GM23338 (cell line): Measurements from ENCODE around the gene PCDHB12. TPM values are rescaled to one million over a fixed set of nuclear protein-coding genes. Genes with fewer than 3 reads are reported as not detected.

Source experiments
- ATAC-seq: fragments of 200-7000 bp; cut with Tn5 transposase; 3 replicates; pipeline ENCODE4 v1.9.1; 2020
- DNase-seq: peaks from one replicate; pipeline ENCODE4 v3.0.0-alpha.2; 2015; ENCODE audit warnings: low spot score
- H2AFZ ChIP-seq: fragments of 200-600 bp; sonication (generic); 2 replicates; pipeline ENCODE4 v1.8.0; 2016; ENCODE audit warnings: antibody characterized with exemption, mild to moderate bottlenecking, moderate library complexity
- H3F3A ChIP-seq: fragments of 200-600 bp; sonication (generic); replicated peaks from 2 replicates; pipeline ENCODE4 v1.8.0; 2017; ENCODE audit warnings: antibody characterized with exemption, mixed run types, low read depth
- H3K27ac ChIP-seq: fragments of 200-600 bp; sonication (generic); 2 replicates; pipeline ENCODE4 v1.6.1; 2016; ENCODE audit warnings: low read depth
- H3K27me3 ChIP-seq: fragments of 200-600 bp; sonication (generic); 2 replicates; pipeline ENCODE4 v1.8.0; 2016; ENCODE audit warnings: mild to moderate bottlenecking, mixed run types, moderate library complexity; ENCODE audit not compliant: insufficient read depth
- H3K36me3 ChIP-seq: fragments of 200-600 bp; sonication (generic); 2 replicates; pipeline ENCODE4 v1.8.0; 2016; ENCODE audit warnings: mild to moderate bottlenecking; ENCODE audit not compliant: insufficient read depth
- H3K4me1 ChIP-seq: fragments of 200-600 bp; sonication (generic); 2 replicates; pipeline ENCODE4 v1.8.0; 2016; ENCODE audit warnings: mild to moderate bottlenecking, moderate library complexity; ENCODE audit not compliant: insufficient read depth
- H3K4me2 ChIP-seq: fragments of 200-600 bp; sonication (generic); 2 replicates; pipeline ENCODE4 v1.7.1; 2017; ENCODE audit warnings: mixed run types
- H3K4me3 ChIP-seq: fragments of 200-600 bp; sonication (generic); 2 replicates; pipeline ENCODE4 v1.6.1; 2016; ENCODE audit warnings: mixed run types
- H3K79me2 ChIP-seq: fragments of 200-600 bp; sonication (generic); replicated peaks from 2 replicates; pipeline ENCODE4 v1.8.0; 2017; ENCODE audit warnings: mild to moderate bottlenecking; ENCODE audit not compliant: insufficient read depth
- H3K9me2 ChIP-seq: fragments of 200-600 bp; sonication (generic); 2 replicates; pipeline ENCODE4 v1.8.0; 2017; ENCODE audit not compliant: insufficient read depth
- H4K20me1 ChIP-seq: fragments of 200-600 bp; sonication (generic); replicated peaks from 2 replicates; pipeline ENCODE4 v1.8.0; 2017; ENCODE audit warnings: mild to moderate bottlenecking; ENCODE audit not compliant: insufficient read depth
- H3K27ac Mint-ChIP-seq: 2 replicates; pipeline ENCODE4 v1.8.0; 2020; ENCODE audit warnings: inconsistent platforms, mild to moderate bottlenecking, moderate library complexity, mixed read lengths
- H3K27me3 Mint-ChIP-seq: 3 replicates; pipeline ENCODE4 v1.8.0; 2022; ENCODE audit warnings: low read depth, mild to moderate bottlenecking, moderate library complexity, mixed read lengths, inconsistent platforms; ENCODE audit not compliant: insufficient read depth, poor library complexity
- H3K36me3 Mint-ChIP-seq: 3 replicates; pipeline ENCODE4 v1.8.0; 2021; ENCODE audit warnings: low read depth, mild to moderate bottlenecking, inconsistent platforms, moderate library complexity, mixed read lengths
- H3K4me1 Mint-ChIP-seq: 3 replicates; pipeline ENCODE4 v1.8.0; 2020; ENCODE audit warnings: mild to moderate bottlenecking, inconsistent platforms, mixed read lengths
- H3K4me3 Mint-ChIP-seq: 3 replicates; pipeline ENCODE4 v1.8.0; 2021; ENCODE audit warnings: moderate library complexity, mild to moderate bottlenecking, inconsistent platforms, mixed read lengths
- H3K9me3 Mint-ChIP-seq: 3 replicates; pipeline ENCODE4 v1.8.0; 2020; ENCODE audit warnings: moderate library complexity, mild to moderate bottlenecking, inconsistent platforms, mixed read lengths
- CREB1 ChIP-seq: fragments of 250-450 bp; sonication (Bioruptor Pico); IDR thresholded peaks from 2 replicates; pipeline ENCODE4 v1.5.0; 2020; ENCODE audit warnings: low read depth, mild to moderate bottlenecking, moderate library complexity
- EZH2 ChIP-seq: fragments of 200-600 bp; sonication (generic); IDR thresholded peaks from one replicate; pipeline ENCODE4 v1.8.0; 2017; ENCODE audit warnings: antibody characterized with exemption, mild to moderate bottlenecking, low read depth; ENCODE audit not compliant: unreplicated experiment
- EZH2phosphoT487 ChIP-seq: fragments of 200-600 bp; sonication (generic); IDR thresholded peaks from one replicate; pipeline ENCODE4 v1.8.1; 2018; ENCODE audit warnings: antibody characterized with exemption; ENCODE audit not compliant: unreplicated experiment
- JUNB ChIP-seq: IDR thresholded peaks from one replicate; pipeline ENCODE4 v1.6.1; 2016; ENCODE audit warnings: antibody characterized with exemption; ENCODE audit not compliant: unreplicated experiment
- NANOG ChIP-seq: IDR thresholded peaks from 2 replicates; pipeline ENCODE4 v1.6.1; 2016; ENCODE audit warnings: antibody characterized with exemption, borderline replicate concordance
- POLR2AphosphoS5 ChIP-seq: IDR thresholded peaks from 2 replicates; pipeline ENCODE4 v1.6.1; 2016; ENCODE audit warnings: antibody characterized with exemption, low read depth
- STAT1 ChIP-seq: IDR thresholded peaks from one replicate; pipeline ENCODE4 v1.6.1; 2016; ENCODE audit warnings: antibody characterized with exemption; ENCODE audit not compliant: unreplicated experiment
- ZNF114 ChIP-seq: fragments of 250-450 bp; sonication (Bioruptor Pico); IDR thresholded peaks from 2 replicates; pipeline ENCODE4 v1.5.0; 2020; ENCODE audit warnings: mild to moderate bottlenecking, moderate library complexity
- ZNF331 ChIP-seq: fragments of 250-450 bp; sonication (Bioruptor Pico); IDR thresholded peaks from 2 replicates; pipeline ENCODE4 v1.5.0; 2020; ENCODE audit warnings: low read depth, mild to moderate bottlenecking, moderate library complexity
- polyA plus RNA-seq: library from polyadenylated mRNA; unstranded; fragments of >200 nt; fragmentation: Nextera tagmentation; extraction: Ambion mirVana; gene quantifications from 2 replicates; pipeline ENCODE4 v1.2.1, GENCODE V29; 2016
- total RNA-seq: library from RNA; depleted of rRNA; stranded (reverse); fragments of >200 nt; shearing (Covaris generic); gene quantifications from 2 replicates; pipeline ENCODE4 v1.2.3, GENCODE V29; 2014
- TF ChIP-seq, protein P1 (sequence below), 2 experiments: fragments of 200-600 bp in 1 of 2; sonication (generic) in 1 of 2; conservative IDR thresholded peaks; 2 replicates each; pipeline versions ENCODE4 v1.5.1 to v1.6.1; 2016 to 2017; ENCODE audit warnings: antibody characterized with exemption in 2 of 2, low read depth in 2 of 2, mild to moderate bottlenecking in 2 of 2, moderate library complexity in 1 of 2
- TF ChIP-seq, protein P2 (sequence below): IDR thresholded peaks from one replicate; pipeline ENCODE4 v1.6.1; 2018; ENCODE audit warnings: antibody characterized with exemption; ENCODE audit not compliant: unreplicated experiment
- TF ChIP-seq, protein P3 (sequence below): IDR thresholded peaks from 2 replicates; pipeline ENCODE4 v1.6.1; 2016; ENCODE audit warnings: antibody characterized with exemption

Gene PCDHB12
- total and polyA plus RNA-seq, 2 experiments from 2014 or later: 1.3 to 4.3 TPM

DNA sequence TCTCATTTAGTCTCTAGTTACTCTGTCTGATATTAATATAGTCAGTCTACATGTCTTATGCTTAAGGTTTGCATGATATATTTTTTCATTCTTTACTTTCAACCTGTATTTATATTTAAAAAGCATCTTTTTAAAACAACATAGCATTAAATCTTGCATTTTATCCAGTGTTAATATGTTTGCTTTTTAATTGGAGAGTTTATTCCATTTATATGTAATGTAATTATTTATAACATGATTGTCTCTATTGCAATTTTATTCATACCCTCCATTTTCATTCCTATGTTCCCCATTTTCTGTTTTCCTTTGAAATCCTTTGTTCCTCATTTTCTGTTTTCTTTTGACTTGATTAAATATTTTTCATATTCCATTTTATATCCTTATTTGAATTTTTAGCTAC, 49.9 kb downstream of the PCDHB12 start (continued):
- TF ChIP-seq, protein P1, sequence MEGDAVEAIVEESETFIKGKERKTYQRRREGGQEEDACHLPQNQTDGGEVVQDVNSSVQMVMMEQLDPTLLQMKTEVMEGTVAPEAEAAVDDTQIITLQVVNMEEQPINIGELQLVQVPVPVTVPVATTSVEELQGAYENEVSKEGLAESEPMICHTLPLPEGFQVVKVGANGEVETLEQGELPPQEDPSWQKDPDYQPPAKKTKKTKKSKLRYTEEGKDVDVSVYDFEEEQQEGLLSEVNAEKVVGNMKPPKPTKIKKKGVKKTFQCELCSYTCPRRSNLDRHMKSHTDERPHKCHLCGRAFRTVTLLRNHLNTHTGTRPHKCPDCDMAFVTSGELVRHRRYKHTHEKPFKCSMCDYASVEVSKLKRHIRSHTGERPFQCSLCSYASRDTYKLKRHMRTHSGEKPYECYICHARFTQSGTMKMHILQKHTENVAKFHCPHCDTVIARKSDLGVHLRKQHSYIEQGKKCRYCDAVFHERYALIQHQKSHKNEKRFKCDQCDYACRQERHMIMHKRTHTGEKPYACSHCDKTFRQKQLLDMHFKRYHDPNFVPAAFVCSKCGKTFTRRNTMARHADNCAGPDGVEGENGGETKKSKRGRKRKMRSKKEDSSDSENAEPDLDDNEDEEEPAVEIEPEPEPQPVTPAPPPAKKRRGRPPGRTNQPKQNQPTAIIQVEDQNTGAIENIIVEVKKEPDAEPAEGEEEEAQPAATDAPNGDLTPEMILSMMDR (conservative IDR thresholded peaks at IDR 0.05; ENCODE audit: low read depth in 2 of 2): no peak
- TF ChIP-seq STAT1: no peak

DNA sequence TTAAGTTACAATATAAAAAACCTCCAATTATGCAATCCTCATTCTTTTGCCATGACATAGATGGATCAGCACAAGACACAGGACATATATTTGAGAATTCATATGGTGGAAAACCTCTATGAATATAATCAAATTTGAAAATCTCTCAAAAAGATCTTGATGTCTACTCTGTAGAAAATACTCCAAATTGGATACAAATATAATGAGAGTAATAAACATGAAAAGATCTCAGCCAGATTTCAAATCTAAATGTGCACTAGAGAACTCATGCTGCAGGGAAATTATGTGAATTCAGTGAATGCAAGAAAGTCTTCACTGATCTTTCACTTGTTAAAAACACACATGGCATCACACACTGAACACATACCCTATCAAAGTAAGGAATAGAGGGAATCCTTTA, 50.4 kb downstream of the PCDHB12 start:
- Mint-ChIP-seq H3K4me3 (no peak overlapping the region), H3K9me3 (peaks cover 95% of the 10 kb centered on the region), H3K27me3 (no peaks in the 10 kb centered on the region), H3K4me1 (no peaks in the 10 kb centered on the region), H3K36me3 (peaks cover 60% of the 10 kb centered on the region; the same call in 2 of the 3 replicates), H3K27ac (no peak overlapping the region)
- Histone ChIP-seq H3K4me1 (no peaks in the 10 kb centered on the region), H3K27me3 (no peaks in the 10 kb centered on the region), H2AFZ (no peak overlapping the region), H3K36me3 (peaks cover 39% of the 10 kb centered on the region), H3F3A (no peaks in the 10 kb centered on the region), H3K9me2 (no peaks in the 10 kb centered on the region), H3K79me2 (no peaks in the 10 kb centered on the region), H3K4me2 (no peak overlapping the region), H3K4me3 (no peak overlapping the region), H4K20me1 (no peaks in the 10 kb centered on the region), H3K27ac (no peak overlapping the region)
- no peak for ATAC-seq
- no peak for DNase-seq
- TF ChIP-seq EZH2 (no peak), CREB1 (CRISPR knock-in tag) (no peak), ZNF114 (CRISPR knock-in tag) (no peak), STAT1 (no peak), EZH2phosphoT487 (no peak), ZNF331 (CRISPR knock-in tag) (no peak), JUNB (no peak), NANOG (no peak), POLR2AphosphoS5 (no peak)
- TF ChIP-seq, protein P1 (conservative IDR thresholded peaks at IDR 0.05; ENCODE audit: low read depth in 2 of 2): no peak
- TF ChIP-seq, protein P2, sequence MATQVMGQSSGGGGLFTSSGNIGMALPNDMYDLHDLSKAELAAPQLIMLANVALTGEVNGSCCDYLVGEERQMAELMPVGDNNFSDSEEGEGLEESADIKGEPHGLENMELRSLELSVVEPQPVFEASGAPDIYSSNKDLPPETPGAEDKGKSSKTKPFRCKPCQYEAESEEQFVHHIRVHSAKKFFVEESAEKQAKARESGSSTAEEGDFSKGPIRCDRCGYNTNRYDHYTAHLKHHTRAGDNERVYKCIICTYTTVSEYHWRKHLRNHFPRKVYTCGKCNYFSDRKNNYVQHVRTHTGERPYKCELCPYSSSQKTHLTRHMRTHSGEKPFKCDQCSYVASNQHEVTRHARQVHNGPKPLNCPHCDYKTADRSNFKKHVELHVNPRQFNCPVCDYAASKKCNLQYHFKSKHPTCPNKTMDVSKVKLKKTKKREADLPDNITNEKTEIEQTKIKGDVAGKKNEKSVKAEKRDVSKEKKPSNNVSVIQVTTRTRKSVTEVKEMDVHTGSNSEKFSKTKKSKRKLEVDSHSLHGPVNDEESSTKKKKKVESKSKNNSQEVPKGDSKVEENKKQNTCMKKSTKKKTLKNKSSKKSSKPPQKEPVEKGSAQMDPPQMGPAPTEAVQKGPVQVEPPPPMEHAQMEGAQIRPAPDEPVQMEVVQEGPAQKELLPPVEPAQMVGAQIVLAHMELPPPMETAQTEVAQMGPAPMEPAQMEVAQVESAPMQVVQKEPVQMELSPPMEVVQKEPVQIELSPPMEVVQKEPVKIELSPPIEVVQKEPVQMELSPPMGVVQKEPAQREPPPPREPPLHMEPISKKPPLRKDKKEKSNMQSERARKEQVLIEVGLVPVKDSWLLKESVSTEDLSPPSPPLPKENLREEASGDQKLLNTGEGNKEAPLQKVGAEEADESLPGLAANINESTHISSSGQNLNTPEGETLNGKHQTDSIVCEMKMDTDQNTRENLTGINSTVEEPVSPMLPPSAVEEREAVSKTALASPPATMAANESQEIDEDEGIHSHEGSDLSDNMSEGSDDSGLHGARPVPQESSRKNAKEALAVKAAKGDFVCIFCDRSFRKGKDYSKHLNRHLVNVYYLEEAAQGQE: no peak
- TF ChIP-seq, protein P3, sequence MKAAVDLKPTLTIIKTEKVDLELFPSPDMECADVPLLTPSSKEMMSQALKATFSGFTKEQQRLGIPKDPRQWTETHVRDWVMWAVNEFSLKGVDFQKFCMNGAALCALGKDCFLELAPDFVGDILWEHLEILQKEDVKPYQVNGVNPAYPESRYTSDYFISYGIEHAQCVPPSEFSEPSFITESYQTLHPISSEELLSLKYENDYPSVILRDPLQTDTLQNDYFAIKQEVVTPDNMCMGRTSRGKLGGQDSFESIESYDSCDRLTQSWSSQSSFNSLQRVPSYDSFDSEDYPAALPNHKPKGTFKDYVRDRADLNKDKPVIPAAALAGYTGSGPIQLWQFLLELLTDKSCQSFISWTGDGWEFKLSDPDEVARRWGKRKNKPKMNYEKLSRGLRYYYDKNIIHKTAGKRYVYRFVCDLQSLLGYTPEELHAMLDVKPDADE: no peak
